Mesothelial cell of epicardium (in vitro differentiated cells): Measurements from ENCODE around the gene SLC3A2. TPM values are rescaled to one million over a fixed set of nuclear protein-coding genes. Genes with fewer than 3 reads are reported as not detected.

ENCODE experiments used
- DNase-seq, 2 experiments: peaks; one replicate each; pipeline ENCODE4 v3.0.0; 2021; ENCODE audit warnings: low spot score in 2 of 2; ENCODE audit not compliant: unreplicated experiment in 2 of 2
- H3K27ac Mint-ChIP-seq: 2 replicates; pipeline ENCODE4 v1.8.0; 2021; ENCODE audit warnings: mixed read lengths
- H3K27me3 Mint-ChIP-seq: 2 replicates; pipeline ENCODE4 v1.8.0; 2021; ENCODE audit warnings: low read depth, mixed read lengths
- H3K36me3 Mint-ChIP-seq: 2 replicates; pipeline ENCODE4 v1.8.0; 2021; ENCODE audit warnings: mixed read lengths
- H3K4me1 Mint-ChIP-seq: 2 replicates; pipeline ENCODE4 v1.8.0; 2021; ENCODE audit warnings: mixed read lengths
- H3K4me3 Mint-ChIP-seq: 2 replicates; pipeline ENCODE4 v1.8.0; 2021; ENCODE audit warnings: mild to moderate bottlenecking, moderate library complexity, mixed read lengths
- H3K9me3 Mint-ChIP-seq: 2 replicates; pipeline ENCODE4 v1.8.0; 2021; ENCODE audit warnings: mixed read lengths
- CTCF ChIP-seq: fragments of 200-600 bp; sonication (generic); IDR thresholded peaks from one replicate; pipeline ENCODE4 v1.5.0; 2021; ENCODE audit warnings: antibody characterized with exemption; ENCODE audit not compliant: unreplicated experiment
- total RNA-seq: library from RNA; stranded (reverse); gene quantifications from 3 replicates; pipeline ENCODE4 v1.2.1, GENCODE V29; 2021

The SLC3A2 gene
- total RNA-seq, 1 donor from 2014 or later = 208 TPM

GRCh38 chr11:62926680-62927455 is 46.2 kb downstream of the SLC3A2 start:
- Mint-ChIP-seq H3K27me3 (peaks cover 69% of the 10 kb centered on the region), H3K36me3 (no peaks in the 10 kb centered on the region), H3K4me1 (peaks cover 65% of the 10 kb centered on the region), H3K4me3 (peak overlapping the region; percentile 55), H3K27ac (no peak overlapping the region), H3K9me3 (no peaks in the 10 kb centered on the region)
- TF ChIP-seq CTCF = no peak
- DNase-seq = no peak

- Mint-ChIP-seq H3K9me3 (no peaks in the 10 kb centered on the region), H3K27ac (no peak overlapping the region), H3K36me3 (no peaks in the 10 kb centered on the region), H3K4me3 (no peak overlapping the region), H3K4me1 (peaks cover 59% of the 10 kb centered on the region), H3K27me3 (peaks cover 62% of the 10 kb centered on the region)
- DNase-seq = no peak
- TF ChIP-seq CTCF = no peak
Measured at GRCh38 chr11:62928011-62928410, 47.3 kb downstream of the SLC3A2 start.

GRCh38 chr11:62930157-62930556 is 49.5 kb downstream of the SLC3A2 start:
- peaks cover 42% of the 10 kb centered on the region for H3K27me3 Mint-ChIP-seq
- no peaks in the 10 kb centered on the region for H3K36me3 Mint-ChIP-seq
- no peaks in the 10 kb centered on the region for H3K9me3 Mint-ChIP-seq
- no peak for DNase-seq
- peaks cover 53% of the 10 kb centered on the region for H3K4me1 Mint-ChIP-seq
- no peak overlapping the region for H3K27ac Mint-ChIP-seq
- TF ChIP-seq CTCF = no peak
- H3K4me3 Mint-ChIP-seq = no peak overlapping the region

GRCh38 chr11:62930666-62931065 is 50.0 kb downstream of the SLC3A2 start:
- TF ChIP-seq CTCF = no peak
- Mint-ChIP-seq H3K27ac (no peak overlapping the region), H3K9me3 (no peaks in the 10 kb centered on the region), H3K4me3 (no peak overlapping the region), H3K4me1 (peaks cover 48% of the 10 kb centered on the region), H3K36me3 (no peaks in the 10 kb centered on the region), H3K27me3 (peaks cover 37% of the 10 kb centered on the region)
- no peak for DNase-seq

GRCh38 chr11:62931499-62932278 is 51.0 kb downstream of the SLC3A2 start:
- TF ChIP-seq CTCF = no peak
- H3K27ac Mint-ChIP-seq = no peak overlapping the region
- H3K4me3 Mint-ChIP-seq = no peak overlapping the region
- peaks cover 40% of the 10 kb centered on the region for H3K4me1 Mint-ChIP-seq
- H3K36me3 Mint-ChIP-seq = no peaks in the 10 kb centered on the region
- no peaks in the 10 kb centered on the region for H3K9me3 Mint-ChIP-seq
- DNase-seq = no peak
- H3K27me3 Mint-ChIP-seq = peaks cover 27% of the 10 kb centered on the region
